ENCODE data around the gene MNT. TPM values are rescaled to one million over a fixed set of nuclear protein-coding genes. Genes with fewer than 3 reads are reported as not detected.

MNT gene
- total RNA-seq, 1 experiment from 2014 or later, result 9.1 TPM

DNA sequence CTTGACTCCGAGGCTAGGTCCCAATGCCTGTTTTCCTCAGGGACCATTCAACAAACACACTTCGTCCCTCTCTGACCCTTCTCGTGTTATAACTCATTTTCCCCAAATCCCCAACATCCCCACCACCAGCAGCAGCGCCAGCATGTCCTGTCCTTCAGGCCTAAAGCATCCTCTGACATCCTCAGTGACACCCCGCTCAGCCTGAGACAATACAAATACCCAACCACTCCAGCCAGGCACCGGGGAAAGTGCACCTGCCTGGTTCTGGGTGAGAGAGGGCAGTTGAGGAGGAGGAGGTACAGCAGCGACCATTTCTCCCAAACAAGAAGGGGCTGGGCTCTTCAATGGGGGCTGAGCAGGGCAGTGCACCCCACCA, 4.7 kb downstream of the MNT start:
- DNase-seq (ENCODE audit: low spot score), result no peak

DNA sequence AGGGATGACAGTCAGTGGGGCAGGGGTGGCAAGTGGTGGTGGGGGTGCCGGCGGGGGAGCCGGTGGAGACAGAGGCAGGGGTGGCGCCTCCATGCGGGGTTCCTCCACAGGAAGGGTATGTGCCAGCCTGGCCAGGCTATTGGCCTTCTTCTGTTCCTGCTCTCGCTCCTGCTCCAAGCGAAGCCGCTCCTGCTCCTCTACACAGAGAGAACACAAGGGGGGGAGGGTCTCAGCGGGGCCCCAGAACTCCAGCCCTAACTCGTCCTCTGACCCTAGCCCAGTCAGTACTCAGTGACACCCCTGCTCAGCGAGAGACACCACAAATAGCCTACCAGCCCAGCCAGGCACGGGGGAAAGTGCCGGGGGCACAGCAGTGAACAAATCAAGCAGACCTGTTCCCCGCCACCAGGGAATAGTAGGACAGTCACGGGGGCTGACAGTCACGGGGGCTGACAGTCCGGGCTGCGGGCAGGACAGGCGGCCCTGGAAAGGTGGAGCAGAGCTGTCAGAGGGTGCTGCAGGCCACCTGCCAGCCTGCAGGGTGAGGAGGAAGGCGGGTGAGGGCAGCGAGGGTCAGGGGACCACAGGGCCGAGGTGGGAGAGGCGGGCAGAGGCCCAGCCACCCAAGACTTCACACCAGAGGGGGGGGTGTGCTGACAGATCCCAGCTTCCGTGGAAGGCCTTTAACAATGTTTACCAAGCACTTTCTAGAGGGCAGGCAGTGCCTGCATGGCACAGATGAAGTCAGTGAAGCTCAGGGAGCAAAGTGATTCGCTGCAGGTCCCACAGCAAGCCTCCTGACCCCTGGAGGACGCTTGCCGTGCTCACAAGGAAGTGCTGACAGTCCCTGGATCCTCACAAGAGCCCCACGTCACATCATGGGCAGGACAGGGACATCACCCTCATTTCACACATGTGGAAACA, 5.3 kb downstream of the MNT start:
- DNase-seq (ENCODE audit: low spot score), result no peak

DNA sequence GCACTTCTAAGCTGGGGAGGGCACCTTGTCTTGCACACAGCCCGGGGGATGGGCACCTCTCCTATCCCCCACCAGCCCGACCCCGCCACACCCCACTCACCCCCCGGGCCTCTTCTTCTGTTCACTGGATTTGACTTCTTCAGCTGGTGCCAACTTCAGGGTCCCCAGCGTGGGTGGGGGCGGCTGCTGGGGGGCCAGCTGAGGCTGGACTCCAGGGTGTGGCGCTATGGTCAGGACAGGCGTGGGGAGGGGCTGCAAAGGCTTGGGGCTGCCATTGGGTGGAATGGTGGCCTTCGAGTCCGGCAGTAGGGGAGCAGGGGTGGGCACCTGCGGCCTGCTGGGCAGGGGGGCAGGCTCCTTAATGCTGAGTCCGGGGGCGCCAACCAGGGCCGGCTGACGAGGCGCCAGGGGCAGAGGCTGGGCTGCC, 6.1 kb downstream of the MNT start:
- DNase-seq (ENCODE audit: low spot score), result no peak

DNA sequence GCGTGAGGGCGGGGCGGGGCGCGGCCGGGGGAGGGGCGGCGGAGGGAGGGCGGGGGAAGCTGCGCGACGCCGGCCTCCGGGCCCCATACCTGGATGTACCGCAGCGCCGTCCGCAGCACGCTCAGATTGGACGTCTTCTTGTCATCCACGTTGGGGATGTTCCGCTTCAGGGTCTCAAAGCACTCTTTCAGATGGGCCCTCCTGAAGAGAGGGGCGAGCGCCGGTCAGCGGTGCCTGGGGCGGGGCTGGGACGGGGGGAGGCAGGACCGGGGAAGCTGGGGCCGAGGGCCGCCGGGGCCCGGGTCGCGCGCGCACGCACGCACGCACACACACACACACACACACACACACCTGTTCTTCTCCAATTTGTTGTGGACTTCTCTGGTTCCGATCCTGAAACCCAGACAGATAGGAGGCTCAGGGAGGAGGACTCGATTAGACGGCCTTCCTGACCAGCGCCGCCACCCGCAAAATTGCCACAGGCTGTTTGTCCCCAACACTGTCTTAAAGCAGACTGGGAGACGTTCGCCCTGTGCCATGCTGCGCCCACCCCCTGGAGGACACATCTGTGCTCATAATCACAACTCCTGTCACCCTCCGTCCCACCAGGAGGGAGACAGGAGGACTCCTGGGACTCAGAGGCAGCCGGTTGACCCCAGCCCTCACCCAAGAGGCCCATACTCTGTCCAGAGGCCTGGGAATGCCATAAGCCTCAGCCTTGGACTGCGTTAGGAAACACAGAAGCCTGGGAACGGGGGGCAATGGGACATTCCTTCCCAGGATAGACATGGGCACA, 6.7 kb downstream of the MNT start:
- no peak for DNase-seq (ENCODE audit: low spot score)

DNA sequence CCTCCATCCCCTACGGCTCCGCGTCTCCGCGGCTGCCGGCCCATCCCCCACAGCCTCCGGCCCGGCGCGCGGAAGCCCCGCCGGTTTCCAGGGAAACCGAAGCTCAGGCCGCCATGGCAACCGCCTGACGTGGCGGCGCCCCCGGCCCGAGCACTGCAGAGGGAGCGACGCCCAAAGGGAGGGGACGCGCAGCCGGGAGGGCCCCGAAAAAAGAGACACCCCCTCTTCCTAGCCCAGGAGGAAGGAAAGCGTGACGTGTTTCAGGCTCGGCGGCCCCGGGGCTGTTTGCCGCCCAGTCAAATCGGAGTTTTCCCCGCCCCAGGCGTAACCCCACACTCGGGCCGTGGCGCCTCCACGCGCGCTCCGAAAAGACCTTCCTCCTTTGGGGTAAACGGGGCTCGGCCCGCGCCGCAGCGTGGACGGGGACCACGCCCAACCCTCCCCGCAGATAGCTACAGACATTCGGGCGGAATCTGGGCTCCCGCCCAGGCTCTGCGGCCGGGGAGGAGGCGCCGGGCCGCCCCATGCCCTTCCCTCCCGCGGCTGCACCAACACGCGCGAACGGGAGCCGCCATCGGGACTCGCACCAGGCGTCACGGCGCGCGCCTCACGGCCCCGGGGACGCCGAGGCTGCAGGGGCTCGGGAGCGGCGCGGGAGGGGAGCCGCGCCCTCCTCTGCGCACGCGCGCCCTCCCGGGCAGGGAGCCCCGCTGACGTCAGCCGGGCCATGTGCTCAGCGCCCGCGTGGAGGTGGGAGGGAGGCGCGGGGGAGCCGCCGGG, 7.5 kb downstream of the MNT start:
- peak; percentile 73 for DNase-seq (ENCODE audit: low spot score)

DNA sequence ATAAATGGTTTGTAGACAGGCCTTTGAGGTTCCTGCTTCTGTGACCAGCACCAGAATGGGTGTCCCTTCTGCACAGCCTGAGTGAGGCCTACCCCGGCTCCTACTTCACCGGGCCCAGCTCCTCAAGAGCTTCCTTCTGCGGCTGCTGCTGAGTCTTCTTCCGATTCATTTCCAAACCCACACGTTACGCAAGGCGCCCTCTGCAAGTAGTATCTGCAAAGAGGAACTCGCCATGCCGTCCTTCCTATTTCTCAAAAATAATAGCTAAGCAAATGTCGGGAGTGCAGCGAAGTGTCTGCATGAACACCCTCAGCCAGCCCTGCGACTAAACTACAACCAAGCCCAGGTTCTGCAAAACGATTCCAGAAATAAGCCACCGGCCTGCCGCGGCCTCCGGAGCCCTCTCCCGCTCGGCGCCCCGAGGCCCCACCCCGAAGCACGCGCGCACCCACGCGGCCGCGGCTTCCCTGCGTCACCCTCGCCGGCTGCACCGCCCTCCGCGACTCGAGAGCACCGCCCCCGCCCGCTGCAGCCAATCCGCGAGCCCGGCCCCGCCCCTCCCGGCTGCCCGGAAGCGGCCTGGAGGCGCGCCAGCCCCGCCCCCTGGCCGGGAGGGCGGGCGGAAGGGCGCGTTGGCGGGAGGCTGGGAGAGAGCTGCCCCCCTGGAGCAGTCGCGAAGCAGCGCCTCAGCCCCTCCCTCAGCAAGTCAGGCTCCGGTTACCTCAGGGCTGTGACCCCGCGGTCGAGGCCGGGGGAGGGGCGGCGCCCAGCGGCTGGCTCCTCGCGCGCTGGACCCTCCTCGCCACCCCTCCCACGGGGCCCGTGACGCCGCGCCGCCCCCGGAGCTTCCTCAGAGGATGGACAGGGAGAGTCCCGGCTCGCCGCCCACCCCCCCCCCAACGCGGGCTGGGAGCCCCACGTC, 8.3 kb downstream of the MNT start:
- peak; percentile 89 for DNase-seq (ENCODE audit: low spot score)

DNA sequence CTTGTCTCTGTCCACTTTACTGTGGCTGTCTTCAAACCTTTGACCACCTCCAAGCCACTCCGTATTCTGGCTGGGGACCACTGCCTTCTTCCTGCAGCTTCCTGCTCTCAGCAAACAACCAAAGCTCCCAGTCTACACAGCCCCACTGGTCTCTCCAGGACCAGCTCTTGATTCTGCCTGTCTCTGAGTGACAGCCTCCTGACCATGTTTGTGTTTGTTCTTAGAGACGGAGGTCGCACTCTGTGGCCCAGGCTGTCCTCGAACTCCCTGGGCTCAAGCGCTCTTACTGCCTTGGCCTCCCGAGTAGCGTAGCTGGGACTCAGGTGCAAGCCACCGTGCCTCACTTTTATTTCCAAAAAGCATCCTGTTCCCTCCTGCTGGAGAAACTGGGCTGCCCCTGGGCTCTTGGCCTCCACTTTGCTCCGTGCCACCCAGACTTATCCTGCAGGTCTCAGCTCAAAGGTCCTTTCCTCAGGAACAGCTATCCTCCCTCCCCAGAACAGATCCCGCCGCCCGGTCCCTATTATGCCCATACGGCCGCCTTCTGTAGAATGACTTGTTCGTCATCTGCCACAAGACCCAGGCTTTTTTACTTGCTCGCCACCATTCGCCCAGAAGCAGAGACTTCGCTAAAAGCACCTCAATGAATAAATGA, 9.1 kb downstream of the MNT start:
- DNase-seq (ENCODE audit: low spot score), result no peak

DNA sequence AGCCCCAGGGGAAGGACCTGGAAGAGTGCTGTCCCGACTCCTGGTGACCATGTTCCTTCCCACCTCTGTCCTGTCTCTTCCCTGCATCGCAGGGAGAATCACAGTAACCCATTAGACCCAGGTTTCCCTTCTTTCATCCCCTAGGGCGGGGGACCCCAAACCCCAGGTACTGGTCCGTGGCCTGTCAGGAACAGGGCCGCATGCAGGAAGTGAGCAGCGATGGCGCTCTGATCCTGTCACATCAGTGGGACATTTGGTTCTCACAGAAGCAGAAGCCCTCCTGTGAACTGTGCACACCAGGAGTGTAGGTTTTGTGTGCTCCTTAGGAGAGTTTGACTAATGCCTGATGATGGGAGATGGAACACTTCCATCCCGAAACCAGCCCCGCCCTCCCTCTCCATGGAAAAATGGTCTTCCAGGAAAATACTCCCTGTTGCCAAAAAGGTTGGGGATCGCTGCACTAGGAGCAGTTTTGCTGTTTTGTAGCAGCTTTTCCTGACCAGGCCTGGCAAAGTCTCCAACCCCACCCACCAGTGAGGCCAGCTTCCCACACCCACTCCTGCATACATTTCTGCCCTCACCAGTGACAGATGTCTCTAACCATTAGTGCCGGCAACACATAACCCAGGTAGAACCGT, 10.5 kb downstream of the MNT start:
- DNase-seq (ENCODE audit: low spot score), result no peak

DNA sequence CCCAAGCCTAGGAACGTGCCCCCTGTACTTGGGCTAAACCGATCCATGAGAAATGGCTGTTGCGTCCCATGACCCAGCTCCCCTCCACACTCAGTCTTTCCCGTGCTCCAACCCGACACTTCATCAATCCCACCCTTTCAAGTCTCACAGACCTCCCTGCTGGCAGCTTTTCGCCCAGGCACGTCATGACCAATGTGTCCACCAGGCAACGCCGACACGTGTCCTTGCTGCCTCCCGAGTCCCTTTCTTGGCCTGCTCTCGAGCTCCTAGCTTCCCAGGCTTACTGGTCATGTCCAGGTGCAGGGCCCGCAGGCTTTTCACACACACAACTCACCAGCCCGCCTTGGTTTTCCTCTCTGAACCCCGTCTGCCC, 12.2 kb downstream of the MNT start:
- no peak for DNase-seq (ENCODE audit: low spot score)

DNA sequence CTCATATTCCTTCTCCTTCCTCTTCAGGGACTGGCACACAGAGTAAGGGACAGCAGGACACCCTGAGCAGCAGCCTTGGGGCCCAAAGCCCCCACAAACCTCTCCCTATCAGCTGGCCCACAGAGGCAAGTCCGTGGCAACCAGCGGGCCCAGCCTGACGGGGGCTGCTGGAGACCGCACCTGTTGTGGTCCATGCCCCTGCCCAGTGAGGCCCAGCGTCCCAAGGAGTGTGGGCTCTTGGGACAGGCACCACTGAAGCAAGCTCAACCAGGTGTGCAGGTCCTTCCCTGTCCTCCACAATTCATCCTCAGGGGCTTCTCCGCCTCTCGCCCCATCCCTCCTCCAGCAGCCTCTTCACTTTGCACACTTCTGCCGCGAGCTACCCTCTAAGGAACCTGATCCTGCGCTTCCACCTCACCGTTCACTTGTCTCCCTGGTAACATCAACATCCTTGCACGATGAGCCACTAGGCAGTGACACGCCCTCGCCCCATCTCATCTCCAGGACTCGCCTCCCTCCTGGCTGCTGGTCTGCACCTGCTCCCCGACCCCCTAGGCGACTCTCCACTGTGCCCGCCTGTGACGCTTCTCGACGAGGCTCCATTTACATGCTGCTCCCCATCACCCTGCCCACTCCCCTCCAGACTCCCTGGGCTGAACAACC, 12.7 kb downstream of the MNT start:
- DNase-seq (ENCODE audit: low spot score), result no peak

DNA sequence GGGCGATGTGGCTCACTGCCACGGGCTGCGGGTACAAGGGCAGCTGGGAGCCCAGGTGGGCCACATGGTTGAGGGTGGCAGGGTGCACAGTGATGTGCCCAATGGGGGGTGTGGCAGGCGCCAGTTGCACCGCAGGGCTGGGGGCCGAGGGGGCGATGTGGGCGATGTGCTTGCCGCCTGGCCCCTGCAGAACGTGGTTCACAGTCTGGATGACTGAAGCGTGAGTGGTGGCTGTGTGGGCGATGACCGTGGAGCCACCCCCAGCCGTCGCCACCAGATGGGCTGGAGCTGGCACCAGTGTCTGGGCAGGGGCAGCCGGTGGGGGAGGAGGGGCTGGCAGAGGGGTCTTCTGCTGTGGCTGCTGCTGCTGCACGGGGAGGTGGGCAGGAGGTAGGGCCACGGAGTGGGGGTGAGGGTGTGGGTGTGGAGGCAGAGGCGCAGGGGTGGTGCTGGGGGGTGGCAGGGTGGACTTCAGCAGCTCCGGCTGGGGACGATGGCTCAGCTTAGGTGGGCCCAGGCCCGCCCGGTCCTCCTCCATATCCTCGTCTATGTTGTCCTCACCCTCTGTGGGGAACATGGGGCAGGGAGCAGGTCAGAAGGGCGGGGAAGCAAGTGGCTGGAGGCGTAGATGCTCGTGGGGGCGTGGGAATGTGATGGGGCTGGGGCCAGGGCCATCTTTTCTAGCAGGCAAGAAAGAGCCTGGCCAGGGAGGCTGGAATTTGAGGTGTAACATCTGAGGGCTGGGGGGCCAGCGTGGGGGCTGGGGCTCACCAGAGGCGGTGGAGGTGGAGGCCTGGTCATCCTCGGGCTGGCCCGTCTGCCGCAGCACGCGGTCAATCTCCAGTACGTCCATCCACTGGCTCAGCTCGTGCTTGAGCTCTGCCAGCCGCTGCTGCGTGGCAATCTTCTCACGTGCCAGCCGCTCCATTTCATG, 13.5 kb downstream of the MNT start:
- DNase-seq (ENCODE audit: low spot score), result no peak

DNA sequence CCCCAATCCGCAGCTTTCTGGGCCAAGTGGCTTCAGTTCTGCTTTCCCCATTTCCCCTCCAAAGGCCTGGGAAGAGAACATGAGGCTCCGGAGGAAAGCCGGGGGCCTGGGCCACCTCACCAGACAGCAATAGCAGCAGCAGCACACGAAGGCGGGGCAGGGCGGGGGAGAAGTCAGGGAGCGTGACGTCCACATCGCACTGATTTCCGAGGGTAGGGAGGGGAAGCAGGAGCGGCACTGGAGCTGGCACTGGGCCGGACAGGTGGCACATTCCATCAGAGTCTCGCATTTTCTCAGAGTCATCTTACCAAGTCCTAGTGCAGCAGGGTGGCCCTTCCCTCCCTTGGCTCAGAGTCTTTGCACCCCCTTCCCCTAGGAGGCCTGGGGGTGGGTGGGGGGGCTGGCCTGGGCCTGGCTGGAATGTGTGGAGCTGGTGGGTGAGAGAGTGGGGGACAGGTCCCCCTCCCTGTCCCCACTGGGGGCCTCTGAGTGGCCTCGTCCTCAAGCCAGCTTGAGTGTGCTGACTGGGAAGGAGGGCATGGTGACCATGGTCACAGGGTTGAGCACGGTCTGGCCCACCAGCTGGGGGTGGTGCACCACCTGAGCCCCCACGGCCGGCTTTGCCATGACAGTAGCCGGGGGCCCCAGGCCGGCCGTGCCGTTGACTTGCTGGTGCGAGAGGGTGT, 14.3 kb downstream of the MNT start:
- DNase-seq (ENCODE audit: low spot score), result no peak

DNA sequence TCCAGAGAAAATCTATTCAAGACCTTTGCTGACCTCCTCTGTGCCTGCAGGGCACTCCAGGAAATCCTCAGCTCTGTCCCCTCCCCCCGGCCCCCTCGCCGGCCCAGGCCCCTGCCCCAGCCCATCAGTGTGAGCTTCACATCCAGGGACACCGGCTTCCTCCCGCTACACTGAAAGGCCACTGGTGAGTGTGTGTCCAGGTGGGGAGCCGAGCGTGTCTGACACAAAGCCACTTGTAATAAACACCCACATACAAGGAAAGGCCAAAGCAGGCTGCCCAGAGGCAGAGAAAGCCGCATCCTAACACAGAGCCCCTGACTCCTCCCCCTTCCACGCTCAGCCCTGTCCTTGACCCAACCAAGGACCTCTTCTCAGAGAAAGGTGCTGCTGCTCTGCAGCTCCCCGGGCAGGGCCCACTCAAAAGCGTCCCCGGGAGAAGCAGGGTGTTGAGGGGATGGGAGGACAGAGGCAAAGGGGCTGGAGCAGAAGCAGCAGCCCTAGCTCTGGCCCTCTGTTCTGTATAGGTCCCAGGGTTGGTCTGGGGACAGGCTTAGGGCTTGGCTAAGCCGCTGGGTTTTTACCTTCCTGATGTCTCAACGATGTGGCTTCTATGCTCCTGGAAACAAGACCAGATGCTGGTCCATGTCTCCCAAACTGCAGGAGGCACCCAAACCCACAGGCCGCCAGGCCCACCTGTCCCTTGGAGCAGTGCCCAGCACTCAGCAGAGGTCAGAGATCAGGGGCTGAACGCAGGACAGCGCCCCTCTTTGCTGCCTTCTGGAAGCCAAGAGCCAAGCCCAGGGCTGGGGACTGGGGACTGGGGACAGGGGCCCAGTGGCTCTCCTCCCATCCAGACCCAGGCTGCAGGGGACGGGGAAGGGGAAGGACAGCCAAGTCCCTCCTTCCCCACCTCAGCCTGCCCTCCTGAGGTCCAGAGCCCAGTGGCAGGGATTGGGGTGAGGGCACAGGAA, 15.3 kb downstream of the MNT start:
- no peak for DNase-seq (ENCODE audit: low spot score)

DNA sequence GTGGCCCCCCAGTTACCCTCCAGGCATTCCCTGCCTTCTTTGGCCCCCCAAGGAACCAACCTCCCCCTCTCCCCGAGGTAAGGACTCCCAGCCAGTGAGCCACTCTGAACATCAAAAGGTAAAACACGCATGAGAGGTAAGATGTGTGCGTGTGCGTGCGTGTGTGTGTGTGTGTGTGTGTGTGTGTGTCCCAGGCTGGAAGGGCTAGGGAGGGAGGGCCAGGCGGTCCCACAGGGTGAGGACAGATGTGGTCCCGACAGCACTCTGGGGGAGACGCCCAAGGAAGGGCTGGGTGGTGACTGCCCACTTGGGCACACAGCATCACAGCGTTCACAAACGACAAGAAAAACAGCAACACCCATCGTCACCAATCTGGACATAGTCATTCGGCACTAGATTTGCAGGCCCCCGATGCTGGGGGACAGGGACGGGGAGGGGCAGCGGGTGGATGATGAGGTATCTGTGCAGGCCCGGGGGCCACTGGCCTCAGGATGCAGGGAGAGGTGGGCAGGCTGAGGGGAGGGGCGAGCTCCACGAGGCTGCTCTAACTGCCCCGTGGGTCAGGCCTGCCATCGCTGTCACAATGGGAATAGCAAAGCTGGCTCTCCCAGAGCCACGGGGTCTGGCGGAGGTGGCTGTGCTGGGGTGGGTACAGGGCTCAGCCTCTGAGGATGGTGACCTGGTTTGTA, 16.3 kb downstream of the MNT start:
- no peak for DNase-seq (ENCODE audit: low spot score)

DNA sequence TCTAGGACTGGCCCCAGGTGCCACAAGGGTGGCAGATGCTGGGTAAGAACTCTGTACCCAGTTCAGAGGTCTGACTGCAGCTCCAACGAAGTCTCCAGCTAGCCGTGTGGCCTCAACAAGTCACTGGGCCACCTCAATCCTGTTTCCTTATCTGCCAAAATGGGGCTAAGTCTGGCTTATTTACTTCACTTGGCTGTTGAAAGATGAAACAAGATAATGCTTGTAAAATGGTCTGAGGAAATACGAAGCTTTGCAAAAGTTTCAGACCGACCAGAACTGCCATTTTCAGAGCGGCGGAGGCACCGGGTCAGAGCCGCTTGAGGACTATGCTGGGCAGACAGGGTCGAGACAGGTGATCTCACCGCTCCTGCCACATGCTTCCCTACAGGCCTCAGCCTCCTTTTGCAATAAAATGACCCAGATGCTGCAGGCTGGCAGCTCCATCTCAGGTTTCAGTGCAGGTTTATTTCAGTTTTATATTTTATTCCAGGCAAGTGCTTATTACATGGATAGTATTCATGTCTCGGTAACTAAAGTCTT, 17.2 kb downstream of the MNT start:
- DNase-seq (ENCODE audit: low spot score), result no peak

All from A172 (cell line).